CD14-positive monocyte (primary cell): ENCODE data around the gene GOLT1B. TPM values are rescaled to one million over a fixed set of nuclear protein-coding genes. Genes with fewer than 3 reads are reported as not detected.

ENCODE experiments used
- DNase-seq, 3 donors: peaks; one replicate each; pipeline ENCODE4 v3.0.0-alpha.2; 2011 to 2022
- H2AFZ ChIP-seq: 2 replicates; pipeline ENCODE4 v1.6.0; 2012; ENCODE audit warnings: mild to moderate bottlenecking, low read depth, low read length, inconsistent platforms; ENCODE audit not compliant: insufficient read depth, poor library complexity, severe bottlenecking
- H3K27ac ChIP-seq, 2 donors: 1 replicate in 1 of 2; 2 replicates in 1 of 2; pipeline ENCODE4 v1.5.1; 2012 to 2013; ENCODE audit warnings: low read length in 2 of 2, control low read depth in 1 of 2, inconsistent platforms in 1 of 2, low read depth in 1 of 2, mild to moderate bottlenecking in 1 of 2
- H3K27me3 ChIP-seq, 2 donors: one replicate each; pipeline versions ENCODE4 v1.6.0 to v1.6.1; 2011 to 2013; ENCODE audit warnings: low read length in 2 of 2; ENCODE audit not compliant: control insufficient read depth in 2 of 2, insufficient read depth in 2 of 2
- H3K36me3 ChIP-seq, 2 donors: replicated peaks in 1 of 2; 1 replicate in 1 of 2; 2 replicates in 1 of 2; pipeline versions ENCODE4 v1.5.1 to v1.6.1; 2012 to 2013; ENCODE audit warnings: low read length in 2 of 2, control low read depth in 1 of 2, inconsistent platforms in 1 of 2, mild to moderate bottlenecking in 1 of 2; ENCODE audit not compliant: insufficient read depth in 2 of 2, control insufficient read depth in 1 of 2
- H3K4me1 ChIP-seq, 2 donors: 1 replicate in 1 of 2; 2 replicates in 1 of 2; pipeline versions ENCODE4 v1.5.1 to v1.6.1; 2012 to 2013; ENCODE audit warnings: low read length in 2 of 2, control low read depth in 1 of 2, inconsistent platforms in 1 of 2, mild to moderate bottlenecking in 1 of 2, moderate library complexity in 1 of 2; ENCODE audit not compliant: insufficient read depth in 2 of 2, control insufficient read depth in 1 of 2
- H3K4me2 ChIP-seq: replicated peaks from 2 replicates; pipeline ENCODE3; 2012; ENCODE audit warnings: low read length, moderate library complexity, mild to moderate bottlenecking; ENCODE audit not compliant: poor library complexity, severe bottlenecking; ENCODE audit errors: extremely low read depth
- H3K4me3 ChIP-seq, 3 experiments: fragments of 200-600 bp in 1 of 3; sonication (generic) in 1 of 3; replicated peaks in 1 of 3; 1 replicate in 2 of 3; 2 replicates in 1 of 3; pipeline ENCODE4 v1.5.1; 2011 to 2013; ENCODE audit warnings: low read length in 3 of 3, mild to moderate bottlenecking in 3 of 3, control low read depth in 2 of 3, low read depth in 2 of 3, inconsistent platforms in 1 of 3, moderate library complexity in 1 of 3
- H3K79me2 ChIP-seq: 2 replicates; pipeline ENCODE4 v1.6.0; 2012; ENCODE audit warnings: mild to moderate bottlenecking, control low read depth, inconsistent platforms, low read length, moderate library complexity; ENCODE audit not compliant: insufficient read depth
- H3K9ac ChIP-seq: 2 replicates; pipeline ENCODE4 v1.6.0; 2017; ENCODE audit warnings: low read length, mild to moderate bottlenecking; ENCODE audit not compliant: insufficient read depth, poor library complexity, severe bottlenecking
- H3K9me3 ChIP-seq, 2 donors: replicated peaks in 1 of 2; 1 replicate in 1 of 2; 2 replicates in 1 of 2; pipeline versions ENCODE4 v1.5.1 to v1.6.1; 2012 to 2013; ENCODE audit warnings: low read length in 2 of 2, control low read depth in 1 of 2; ENCODE audit not compliant: control insufficient read depth in 1 of 2, insufficient read depth in 1 of 2
- H4K20me1 ChIP-seq: 2 replicates; pipeline ENCODE4 v1.6.0; 2012; ENCODE audit warnings: mild to moderate bottlenecking, low read length, control low read depth, moderate library complexity; ENCODE audit not compliant: insufficient read depth
- H3K27ac Mint-ChIP-seq, 7 donors: one replicate each; pipeline ENCODE4 v1.8.0; 2020; ENCODE audit warnings: mild to moderate bottlenecking in 7 of 7, mixed read lengths in 7 of 7, moderate library complexity in 6 of 7, inconsistent platforms in 2 of 7
- H3K27me3 Mint-ChIP-seq, 3 donors: one replicate each; pipeline ENCODE4 v1.8.0; 2021 to 2022; ENCODE audit warnings: low read depth in 3 of 3, mild to moderate bottlenecking in 3 of 3, mixed read lengths in 3 of 3, moderate library complexity in 3 of 3, inconsistent platforms in 1 of 3
- H3K36me3 Mint-ChIP-seq, 2 donors: one replicate each; pipeline ENCODE4 v1.8.0; 2020; ENCODE audit warnings: mixed read lengths in 2 of 2, inconsistent platforms in 1 of 2, mild to moderate bottlenecking in 1 of 2
- H3K4me1 Mint-ChIP-seq: one replicate; pipeline ENCODE4 v1.8.0; 2020; ENCODE audit warnings: mild to moderate bottlenecking, mixed read lengths
- H3K4me3 Mint-ChIP-seq, 2 donors: one replicate each; pipeline ENCODE4 v1.8.0; 2020; ENCODE audit warnings: mild to moderate bottlenecking in 2 of 2, mixed read lengths in 2 of 2, moderate library complexity in 1 of 2
- H3K9me3 Mint-ChIP-seq, 7 donors: one replicate each; pipeline ENCODE4 v1.8.0; 2020 to 2022; ENCODE audit warnings: mixed read lengths in 7 of 7, mild to moderate bottlenecking in 6 of 7, moderate library complexity in 6 of 7, inconsistent platforms in 2 of 7
- WGBS: methylation state at CpG from one replicate; pipeline ENCODE4 v1.1.5; 2013; ENCODE audit warnings: missing lambda C conversion rate; ENCODE audit not compliant: insufficient coverage; 5-methylcytosine and 5-hydroxymethylcytosine counted together
- intact Hi-C, 2 donors: fragments of 100-400 bp; cut with micrococcal nuclease; formaldehyde crosslinking; loops; one replicate each; pipeline versions ENCODE4 v1.15.0 to v1.15.1; 2023
- polyA plus RNA-seq, 3 donors: library from polyadenylated mRNA; depleted of rRNA in 1 of 3; unstranded in 2 of 3; stranded (reverse) in 1 of 3; fragments of 300-500 nt in 2 of 3; fragments of >200 nt in 1 of 3; fragmentation: Illumina TruSeq in 2 of 3; gene quantifications; 1 replicate in 2 of 3; 2 replicates in 1 of 3; pipeline ENCODE4 v1.2.3, GENCODE V29; 2012 to 2021
- TF ChIP-seq, protein P1 (sequence below): fragments of 200-600 bp; IDR thresholded peaks from one replicate; pipeline ENCODE4 v1.8.0; 2022; ENCODE audit warnings: antibody characterized with exemption, mild to moderate bottlenecking

The GOLT1B gene
- polyA plus RNA-seq, 3 donors: 14.0 to 24.5 (median 21.4) TPM

DNA sequence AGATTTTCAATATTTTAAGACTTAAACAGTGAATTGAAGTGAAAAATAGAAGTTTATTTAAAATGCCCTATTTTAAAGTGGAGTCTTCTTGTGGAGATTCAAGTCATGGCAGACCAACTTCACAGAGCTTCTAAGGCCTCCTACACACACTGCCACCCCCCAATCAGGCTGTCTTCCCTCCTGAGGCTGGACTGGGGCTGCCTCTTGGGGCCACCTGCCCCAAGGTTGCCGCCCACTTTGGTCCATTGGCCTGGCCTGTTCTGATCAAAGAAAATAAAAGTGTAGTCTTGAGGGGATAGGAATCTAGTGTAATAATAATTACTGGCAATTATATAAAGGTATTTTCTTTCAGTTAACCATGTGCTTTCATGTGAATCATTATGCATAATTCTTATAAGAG is 1.3 kb downstream of the GOLT1B start:
- peaks cover 17 to 23% of the 10 kb centered on the region in 2 donors for H3K36me3 ChIP-seq
- no peak overlapping the region for H2AFZ ChIP-seq
- H3K27ac ChIP-seq: no peak overlapping the region
- TF ChIP-seq, protein P1, sequence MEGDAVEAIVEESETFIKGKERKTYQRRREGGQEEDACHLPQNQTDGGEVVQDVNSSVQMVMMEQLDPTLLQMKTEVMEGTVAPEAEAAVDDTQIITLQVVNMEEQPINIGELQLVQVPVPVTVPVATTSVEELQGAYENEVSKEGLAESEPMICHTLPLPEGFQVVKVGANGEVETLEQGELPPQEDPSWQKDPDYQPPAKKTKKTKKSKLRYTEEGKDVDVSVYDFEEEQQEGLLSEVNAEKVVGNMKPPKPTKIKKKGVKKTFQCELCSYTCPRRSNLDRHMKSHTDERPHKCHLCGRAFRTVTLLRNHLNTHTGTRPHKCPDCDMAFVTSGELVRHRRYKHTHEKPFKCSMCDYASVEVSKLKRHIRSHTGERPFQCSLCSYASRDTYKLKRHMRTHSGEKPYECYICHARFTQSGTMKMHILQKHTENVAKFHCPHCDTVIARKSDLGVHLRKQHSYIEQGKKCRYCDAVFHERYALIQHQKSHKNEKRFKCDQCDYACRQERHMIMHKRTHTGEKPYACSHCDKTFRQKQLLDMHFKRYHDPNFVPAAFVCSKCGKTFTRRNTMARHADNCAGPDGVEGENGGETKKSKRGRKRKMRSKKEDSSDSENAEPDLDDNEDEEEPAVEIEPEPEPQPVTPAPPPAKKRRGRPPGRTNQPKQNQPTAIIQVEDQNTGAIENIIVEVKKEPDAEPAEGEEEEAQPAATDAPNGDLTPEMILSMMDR: no peak
- intact Hi-C loops: loop anchor here in 1 of 2 donors (10.0 kb wide), 1 partner anchor 68 kb away; the partner anchor contains the start of gene PYROXD1
- Mint-ChIP-seq H3K27ac (peak overlapping the region in 2 of 7 donors; percentile 32 to 40), H3K4me3 (no peak overlapping the region), H3K9me3 (no peaks in the 10 kb centered on the region), H3K4me1 (peaks cover 26% of the 10 kb centered on the region), H3K27me3 (no peaks in the 10 kb centered on the region), H3K36me3 (peaks cover 20% of the 10 kb centered on the region in 2 donors)
- peaks cover 29 to 38% of the 10 kb centered on the region in 2 donors for H3K4me1 ChIP-seq
- peaks cover 19% of the 10 kb centered on the region for H4K20me1 ChIP-seq
- H3K4me2 ChIP-seq: peak overlapping the region; percentile 81
- H3K9ac ChIP-seq: no peak overlapping the region
- peaks cover 86% of the 10 kb centered on the region for H3K79me2 ChIP-seq
- DNase-seq: no peak
- WGBS: no CpG with 5 or more reads among the region's 1 CpG
- no peaks in the 10 kb centered on the region for H3K27me3 ChIP-seq
- no peak overlapping the region for H3K4me3 ChIP-seq
- H3K9me3 ChIP-seq: no peaks in the 10 kb centered on the region

DNA sequence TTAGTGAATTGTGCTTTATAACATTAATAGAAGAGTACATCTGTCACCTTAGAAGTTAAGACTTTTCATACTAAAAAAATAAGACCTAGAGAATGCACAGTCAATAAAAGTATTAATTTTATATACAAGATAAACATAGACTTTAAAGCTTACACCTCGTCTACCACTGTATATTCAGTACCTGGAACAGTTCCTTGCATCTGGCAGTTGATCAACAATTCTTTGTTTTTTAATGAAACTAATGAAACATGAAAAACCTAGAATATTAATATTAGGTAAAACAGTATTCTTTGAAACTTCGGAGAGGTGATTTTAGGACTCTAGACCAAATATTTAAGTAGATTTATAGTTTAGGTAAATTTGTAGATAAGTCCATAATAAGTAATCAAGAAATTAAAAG is 4.3 kb downstream of the GOLT1B start:
- Histone ChIP-seq H3K4me2 (no peak overlapping the region), H3K4me1 (peaks cover 16 to 22% of the 10 kb centered on the region in 2 donors)
- peaks cover 23% of the 10 kb centered on the region for H3K4me1 Mint-ChIP-seq

More for the DNA sequence above, 4.3 kb downstream of the GOLT1B start:
- H3K79me2 ChIP-seq: peaks cover 70% of the 10 kb centered on the region
- H3K9me3 Mint-ChIP-seq: no peaks in the 10 kb centered on the region
- H3K4me3 Mint-ChIP-seq: no peak overlapping the region
- H3K27me3 ChIP-seq: no peaks in the 10 kb centered on the region
- intact Hi-C loops: loop anchor here in 1 of 2 donors (10.0 kb wide), 1 partner anchor 71 kb away; the partner anchor contains the start of gene PYROXD1
- no peaks in the 10 kb centered on the region for H3K9me3 ChIP-seq
- peaks cover 16% of the 10 kb centered on the region for H4K20me1 ChIP-seq
- no peak overlapping the region for H3K9ac ChIP-seq
- no peak for DNase-seq
- H3K4me3 ChIP-seq: no peak overlapping the region
- peaks cover 31 to 35% of the 10 kb centered on the region in 2 donors for H3K36me3 Mint-ChIP-seq
- H2AFZ ChIP-seq: no peak overlapping the region
- no peaks in the 10 kb centered on the region for H3K27me3 Mint-ChIP-seq
- H3K27ac Mint-ChIP-seq: no peak overlapping the region
- no peak overlapping the region for H3K27ac ChIP-seq
- TF ChIP-seq, protein P1: no peak
- no CpG with 5 or more reads among the region's 2 CpGs for WGBS
- H3K36me3 ChIP-seq: peaks cover 21 to 40% of the 10 kb centered on the region in 2 donors
